GM21526 (cell line): ENCODE measurements around the gene HOXC12.

ENCODE experiments used
- ATAC-seq: cut with Tn5 transposase; IDR thresholded peaks from one replicate; pipeline ENCODE4 v1.9.1; 2021; ENCODE audit warnings: moderate library complexity; ENCODE audit not compliant: unreplicated experiment, low FRiP score

HOXC12 gene, protein sequence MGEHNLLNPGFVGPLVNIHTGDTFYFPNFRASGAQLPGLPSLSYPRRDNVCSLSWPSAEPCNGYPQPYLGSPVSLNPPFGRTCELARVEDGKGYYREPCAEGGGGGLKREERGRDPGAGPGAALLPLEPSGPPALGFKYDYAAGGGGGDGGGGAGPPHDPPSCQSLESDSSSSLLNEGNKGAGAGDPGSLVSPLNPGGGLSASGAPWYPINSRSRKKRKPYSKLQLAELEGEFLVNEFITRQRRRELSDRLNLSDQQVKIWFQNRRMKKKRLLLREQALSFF

DNA sequence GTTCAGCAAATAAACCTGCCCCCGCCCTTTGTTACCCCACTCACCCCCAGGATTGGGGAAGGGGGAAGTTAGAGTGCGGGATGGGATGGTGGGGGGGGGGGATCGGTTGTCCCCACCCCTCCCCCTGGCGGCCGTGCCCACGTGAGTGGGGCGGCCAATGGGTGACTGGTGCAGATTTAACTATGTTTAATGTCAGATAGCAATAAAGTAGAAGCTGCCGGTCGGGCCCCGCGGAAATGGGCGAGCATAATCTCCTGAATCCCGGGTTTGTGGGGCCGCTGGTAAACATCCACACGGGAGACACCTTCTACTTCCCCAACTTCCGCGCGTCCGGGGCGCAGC, at the start of gene HOXC12:
Gene HOXC12, plus strand, starts transcription at position 210 of the 342 bp plus-strand sequence. Its CDS starts 27 bp downstream, at position 237.
- no peak for ATAC-seq

DNA sequence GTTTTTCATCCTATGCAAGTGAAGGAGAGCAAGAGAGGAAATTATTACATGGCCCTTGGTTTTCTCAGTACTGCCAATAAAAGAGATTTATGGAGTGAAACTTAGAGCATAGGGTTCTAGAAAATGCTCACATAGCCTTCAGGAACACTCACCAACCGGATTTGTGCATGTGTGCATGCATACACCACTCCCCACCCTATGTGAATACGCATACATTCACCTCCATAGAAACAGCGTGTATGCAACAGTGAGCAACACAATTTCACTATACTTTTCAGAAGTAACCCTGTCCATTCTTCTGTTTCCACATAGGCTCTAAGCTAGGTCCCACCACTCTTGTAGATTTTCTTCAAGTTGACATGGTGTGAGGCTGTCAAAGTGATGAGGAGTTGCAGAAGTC, 47.6 kb upstream of the HOXC12 start:
- no peak for ATAC-seq

DNA sequence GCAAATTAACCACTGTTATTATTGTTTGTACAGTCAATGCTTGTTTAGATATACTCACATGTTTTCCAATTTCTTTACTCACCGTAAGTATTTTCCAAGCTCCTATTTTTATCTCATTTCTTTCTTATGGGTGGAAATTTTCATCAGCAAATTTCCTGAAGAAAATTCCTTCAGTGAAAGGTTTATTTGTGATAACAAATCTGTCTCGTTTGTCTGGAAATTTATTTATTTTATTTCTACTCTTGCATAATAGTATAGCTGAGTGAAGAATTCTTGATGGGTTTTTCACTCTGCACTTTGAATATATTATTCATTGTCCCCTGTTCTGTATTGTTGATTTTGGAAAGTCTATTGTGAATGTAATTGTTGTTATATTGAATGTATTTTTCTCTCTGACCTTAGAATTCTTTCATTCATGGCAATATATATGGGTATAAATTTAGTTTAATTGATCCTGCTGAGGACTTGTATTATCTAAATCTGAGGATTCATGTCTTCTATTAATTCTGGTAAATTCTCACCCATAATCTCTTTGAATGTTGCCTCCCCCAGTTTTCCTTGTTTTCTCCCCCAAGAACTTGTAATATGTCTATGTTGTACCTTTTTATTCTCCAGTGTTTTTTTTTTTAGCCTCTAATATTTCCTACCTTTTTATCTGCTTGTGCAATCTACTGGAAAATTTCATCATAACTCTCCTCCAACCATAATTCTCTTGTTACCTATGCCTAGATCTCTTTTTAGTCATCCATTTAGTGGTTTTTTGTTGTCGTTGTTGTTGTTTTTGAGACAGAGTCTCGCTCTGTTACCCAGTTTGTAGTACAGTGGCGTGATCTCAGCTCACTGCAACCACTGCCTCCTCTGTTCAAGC, 37.7 kb upstream of the HOXC12 start:
- no peak for ATAC-seq

DNA sequence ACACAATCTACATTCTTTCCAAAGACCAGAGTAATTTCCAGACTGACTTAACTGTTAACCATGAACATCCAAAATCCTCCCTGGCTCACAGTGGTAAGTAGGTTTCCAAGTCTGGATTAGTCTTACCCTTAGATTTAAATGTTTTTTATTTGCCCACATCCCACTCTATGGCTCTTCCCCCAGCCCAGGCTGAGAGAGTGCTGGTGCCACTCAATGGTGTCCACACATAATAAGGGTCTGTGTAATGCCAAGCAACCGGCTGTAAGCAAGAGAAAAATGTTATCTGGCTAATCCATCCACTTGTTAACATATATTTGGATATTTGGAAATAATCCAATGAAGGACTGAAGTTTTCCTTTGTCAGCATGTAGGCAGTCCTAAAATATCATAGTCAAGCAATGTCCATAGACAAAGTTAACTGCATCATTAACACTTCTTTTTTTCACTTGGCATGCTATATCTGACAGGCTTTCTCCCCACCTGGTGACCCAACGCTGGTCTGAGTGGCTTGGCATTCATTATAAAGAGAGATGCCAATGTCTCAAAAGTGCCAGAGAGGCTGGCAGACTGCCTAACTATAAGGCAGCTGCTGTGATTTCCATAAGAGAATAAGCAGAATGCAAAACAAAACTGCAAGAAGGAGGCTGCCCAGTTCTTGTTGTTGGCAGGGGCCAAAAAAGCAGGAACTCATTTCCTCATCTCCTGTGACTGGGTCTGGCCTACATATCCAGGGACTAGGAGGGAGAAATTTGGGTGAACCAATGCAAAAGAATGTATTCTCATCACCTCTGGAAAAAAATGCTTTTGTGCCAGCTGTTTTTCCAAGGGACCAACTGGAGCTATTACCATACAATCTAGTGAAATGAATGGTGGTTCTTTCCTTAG, 29.9 kb upstream of the HOXC12 start:
- no peak for ATAC-seq

DNA sequence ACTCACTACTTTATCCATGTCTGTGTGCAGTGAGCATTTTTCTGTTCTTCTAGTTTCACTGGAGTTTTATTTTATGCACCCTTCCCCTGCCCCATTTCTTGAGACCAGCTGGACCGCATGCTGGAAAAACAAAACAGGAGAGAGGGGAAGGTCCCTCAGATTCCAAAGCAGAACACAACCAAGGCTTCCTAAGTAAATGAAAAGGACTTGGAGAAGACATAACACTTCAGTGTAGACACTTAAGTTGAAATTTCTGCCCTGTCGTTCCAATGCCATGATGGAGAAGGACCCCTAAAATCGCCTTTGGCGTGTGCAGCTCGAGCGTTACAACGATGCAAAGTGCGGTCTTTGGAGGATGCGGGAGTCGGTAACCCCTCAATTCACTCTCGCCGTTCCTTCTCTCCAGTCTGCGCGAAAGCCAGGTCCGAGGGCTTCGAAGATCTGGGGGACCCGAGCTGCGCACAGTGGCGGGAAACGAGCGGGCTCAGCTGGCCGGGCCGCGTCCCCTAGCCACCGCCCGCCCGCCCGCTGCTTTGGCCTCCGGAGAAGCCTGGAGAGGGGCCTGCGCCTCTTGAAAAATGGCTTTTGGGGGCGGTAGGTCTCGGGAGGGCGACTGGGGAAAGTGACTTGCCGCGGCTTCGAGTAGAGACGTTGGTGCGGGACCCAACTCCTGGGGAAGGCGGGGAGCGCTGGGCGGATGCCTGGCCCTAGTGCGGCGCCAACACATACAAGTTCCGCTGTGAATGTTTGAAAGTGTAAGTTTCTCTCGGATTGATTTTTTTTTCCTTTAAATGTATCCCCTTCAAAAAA, 27.3 kb upstream of the HOXC12 start:
- no peak for ATAC-seq

DNA sequence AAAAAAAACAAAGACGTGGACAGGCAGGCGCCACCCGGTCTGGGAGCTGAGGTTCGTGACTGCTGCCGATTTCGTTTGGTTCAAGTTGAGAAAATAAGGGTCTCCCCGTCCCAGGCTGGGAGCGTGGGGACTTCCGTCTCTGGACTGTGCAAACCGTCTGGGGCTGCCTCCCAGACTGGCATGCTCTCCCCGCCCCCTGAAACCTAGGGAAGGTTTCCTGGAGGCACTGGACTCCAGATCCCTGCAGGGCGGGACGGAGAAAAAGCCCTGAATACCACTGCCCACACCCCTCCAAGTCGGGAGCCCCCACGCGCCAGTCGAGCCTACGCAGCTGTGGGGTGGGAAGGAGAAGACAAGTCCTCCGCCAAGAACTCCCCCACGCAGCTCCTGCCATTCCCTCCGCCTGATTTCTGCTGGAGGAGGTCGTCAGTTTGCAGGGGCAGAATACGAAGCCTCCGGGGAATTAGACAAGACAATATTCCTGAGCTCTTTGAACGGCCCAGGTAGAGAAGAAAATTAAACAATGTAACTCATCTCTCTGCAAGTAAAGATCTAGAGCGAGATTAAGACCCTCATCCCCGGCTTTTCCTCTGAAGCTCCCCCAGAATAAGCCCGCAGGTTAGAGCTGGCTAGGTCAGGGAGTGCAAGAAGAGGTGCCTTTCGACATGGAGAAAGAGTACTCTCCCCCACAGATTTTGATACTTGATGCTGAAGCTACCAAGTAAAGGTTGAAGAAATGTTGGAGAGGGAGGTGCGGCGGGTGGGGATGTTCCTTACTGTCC, 26.5 kb upstream of the HOXC12 start:
- ATAC-seq = no peak

DNA sequence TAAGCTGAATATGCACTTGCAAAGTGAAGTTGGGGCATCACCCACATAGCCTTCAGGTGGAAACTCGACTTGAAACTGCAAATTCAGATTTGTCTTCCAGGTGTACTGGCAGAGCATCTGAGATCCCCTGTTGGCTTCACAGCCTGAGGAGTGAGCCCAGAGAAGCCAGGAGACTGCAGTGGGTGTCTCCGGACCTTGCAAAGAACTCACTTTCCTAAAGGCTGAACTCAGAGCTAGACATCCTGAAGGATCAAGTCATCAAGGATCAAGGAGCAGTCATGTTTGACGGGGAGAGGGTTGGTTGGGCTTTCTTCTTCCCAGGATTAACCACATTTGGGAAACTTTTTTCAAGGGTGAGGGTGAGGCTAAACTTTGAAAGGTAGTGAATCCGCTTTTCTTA, 25.2 kb upstream of the HOXC12 start:
- no peak for ATAC-seq

DNA sequence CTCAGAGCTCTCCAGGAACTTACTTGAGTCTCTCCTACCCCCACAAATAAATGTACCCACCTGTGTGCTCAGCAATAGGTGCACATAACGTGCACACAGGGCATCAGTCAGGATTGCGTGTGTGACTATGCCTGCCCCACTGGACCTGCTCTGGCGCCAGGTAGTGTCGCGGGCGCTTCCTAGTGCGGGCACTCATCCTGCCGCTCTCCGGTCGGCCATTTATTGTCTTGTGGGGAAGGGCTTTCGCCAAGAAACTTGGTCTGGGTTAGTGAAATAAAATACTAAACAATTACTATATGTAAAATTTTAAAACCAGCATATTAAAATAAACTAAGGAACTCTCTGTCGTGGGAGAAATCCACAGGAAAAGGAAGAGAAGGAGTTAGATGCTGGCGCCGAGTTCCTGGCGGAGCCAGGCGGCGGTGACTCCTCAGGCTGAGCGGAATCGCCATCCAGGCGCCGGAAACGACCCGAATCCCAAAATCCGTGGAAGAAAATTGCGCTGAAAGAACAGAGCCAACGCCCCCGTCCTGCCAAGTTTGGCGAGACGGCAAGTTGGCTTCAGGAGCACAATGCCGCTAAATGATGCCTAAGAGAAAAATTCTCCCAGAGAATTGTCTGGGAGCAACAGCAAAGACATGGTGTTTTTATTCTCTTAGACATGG, 24.0 kb upstream of the HOXC12 start:
- ATAC-seq = no peak

DNA sequence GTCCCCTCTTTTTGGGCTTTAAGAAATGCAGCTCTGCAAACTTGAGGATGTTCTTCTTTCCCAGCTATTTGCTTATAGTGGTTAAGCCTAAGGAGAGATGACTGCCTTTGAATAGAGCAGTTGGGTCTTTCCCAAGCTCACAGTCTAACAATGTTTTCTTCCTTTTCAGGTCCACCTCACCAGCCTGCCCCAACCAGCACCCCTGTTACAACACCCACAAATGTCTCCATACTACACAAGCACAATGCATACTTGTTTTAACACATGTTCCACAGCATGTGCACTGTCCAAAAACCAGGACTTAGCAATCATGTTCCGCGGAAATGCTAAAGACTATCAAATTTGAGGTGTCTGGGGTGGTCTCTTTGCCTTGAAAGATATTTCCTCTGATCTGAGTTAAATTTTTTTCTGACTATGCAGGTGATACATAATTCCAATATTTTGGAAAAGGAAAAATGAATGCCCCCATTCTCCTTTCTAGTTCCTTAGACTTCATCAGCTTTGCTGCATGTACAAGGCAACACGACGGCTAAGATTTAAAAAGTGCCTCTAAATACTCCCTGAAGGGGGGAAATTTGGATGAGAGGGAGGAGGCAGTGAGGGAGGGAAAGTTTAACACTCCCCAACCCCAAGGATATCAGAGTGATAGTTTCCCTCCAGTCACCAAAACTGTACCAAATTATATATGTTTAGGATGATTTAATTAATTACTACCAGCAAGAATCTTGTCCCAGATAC, 22.7 kb upstream of the HOXC12 start:
- ATAC-seq = no peak

DNA sequence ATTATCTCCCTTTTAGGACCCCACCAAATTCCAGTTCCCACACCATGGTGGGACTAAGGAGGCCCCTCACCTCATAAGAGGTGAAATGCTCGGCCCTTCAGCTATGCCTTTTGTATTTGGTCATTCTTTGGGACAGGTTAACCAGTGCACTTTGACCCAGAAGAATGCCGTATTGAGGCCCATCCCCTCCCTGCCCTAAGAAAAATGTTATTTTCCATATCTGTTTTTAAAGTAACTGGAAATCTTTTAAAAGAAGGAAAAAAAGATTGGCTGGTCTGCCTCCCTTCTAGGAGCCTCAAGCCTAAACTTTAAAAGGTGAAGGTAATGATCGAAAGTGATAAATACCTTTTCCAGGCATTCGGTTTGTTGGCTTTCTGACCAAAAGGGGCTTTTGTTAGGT, 21.8 kb upstream of the HOXC12 start:
- no peak for ATAC-seq

DNA sequence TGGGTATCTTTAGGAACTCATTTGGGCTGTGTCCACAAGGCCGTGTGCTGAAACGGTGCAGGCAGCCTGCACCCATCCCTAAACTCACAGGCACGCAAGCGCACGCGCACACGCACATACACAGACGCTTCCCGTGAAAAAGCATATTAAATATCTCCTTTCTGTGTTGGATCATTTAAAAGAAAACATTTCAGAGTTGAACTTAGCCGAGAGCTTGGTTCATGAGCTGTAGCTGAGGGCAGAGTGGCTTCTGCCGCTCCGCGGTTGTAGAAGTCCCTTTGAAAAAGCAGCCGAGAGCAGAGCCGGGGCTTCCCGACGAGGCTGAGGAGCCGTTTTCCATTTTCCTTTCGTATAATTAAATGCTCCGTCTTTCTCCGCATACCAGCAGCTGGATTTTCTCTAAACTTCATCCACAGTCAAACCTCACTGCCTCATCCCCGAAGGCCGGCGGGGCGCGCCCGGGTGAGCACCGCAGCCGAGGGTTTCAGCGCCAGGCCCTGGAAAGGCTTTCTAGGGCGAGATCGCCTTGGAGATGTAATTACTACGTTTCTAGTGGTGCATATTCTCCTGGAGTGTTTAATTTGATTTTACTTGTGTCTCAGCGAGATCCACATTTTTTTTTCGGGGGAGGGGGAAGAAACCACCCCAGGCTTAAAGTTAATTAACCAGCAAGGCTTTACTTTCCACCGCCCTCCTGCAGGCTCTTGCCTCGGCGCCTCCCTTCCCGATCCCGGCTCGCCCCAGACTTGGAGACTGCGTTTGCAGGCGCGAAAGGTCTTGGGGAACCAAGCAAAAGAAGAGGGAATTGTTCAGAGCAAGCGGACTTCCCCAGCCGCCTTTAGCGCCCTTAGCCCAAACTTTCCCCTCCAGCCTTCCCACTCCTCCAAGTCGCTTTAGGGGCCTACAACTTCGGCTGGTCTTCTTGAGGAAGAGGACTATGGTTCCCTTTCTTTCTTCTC, 19.0 kb upstream of the HOXC12 start:
- ATAC-seq = no peak

DNA sequence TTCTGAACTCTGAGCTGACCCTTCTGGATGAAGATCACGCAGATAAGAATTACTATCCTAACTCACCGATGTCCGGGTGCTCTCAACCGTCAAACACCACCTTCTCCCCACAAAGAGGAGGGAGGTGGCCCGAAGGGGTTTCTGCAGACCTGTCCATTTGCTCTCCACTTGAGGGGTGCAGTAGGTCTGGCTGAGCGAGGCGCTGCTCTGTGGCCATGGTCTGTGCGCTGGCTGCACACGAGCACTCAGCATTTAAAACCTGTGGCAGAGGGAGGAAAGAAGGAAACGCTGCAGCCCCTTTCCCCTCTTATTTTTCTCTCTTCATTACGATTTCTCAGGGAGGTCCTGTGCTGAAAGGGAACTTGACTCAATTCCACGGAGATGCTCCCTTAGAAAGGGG, 17.6 kb upstream of the HOXC12 start:
- ATAC-seq = no peak

DNA sequence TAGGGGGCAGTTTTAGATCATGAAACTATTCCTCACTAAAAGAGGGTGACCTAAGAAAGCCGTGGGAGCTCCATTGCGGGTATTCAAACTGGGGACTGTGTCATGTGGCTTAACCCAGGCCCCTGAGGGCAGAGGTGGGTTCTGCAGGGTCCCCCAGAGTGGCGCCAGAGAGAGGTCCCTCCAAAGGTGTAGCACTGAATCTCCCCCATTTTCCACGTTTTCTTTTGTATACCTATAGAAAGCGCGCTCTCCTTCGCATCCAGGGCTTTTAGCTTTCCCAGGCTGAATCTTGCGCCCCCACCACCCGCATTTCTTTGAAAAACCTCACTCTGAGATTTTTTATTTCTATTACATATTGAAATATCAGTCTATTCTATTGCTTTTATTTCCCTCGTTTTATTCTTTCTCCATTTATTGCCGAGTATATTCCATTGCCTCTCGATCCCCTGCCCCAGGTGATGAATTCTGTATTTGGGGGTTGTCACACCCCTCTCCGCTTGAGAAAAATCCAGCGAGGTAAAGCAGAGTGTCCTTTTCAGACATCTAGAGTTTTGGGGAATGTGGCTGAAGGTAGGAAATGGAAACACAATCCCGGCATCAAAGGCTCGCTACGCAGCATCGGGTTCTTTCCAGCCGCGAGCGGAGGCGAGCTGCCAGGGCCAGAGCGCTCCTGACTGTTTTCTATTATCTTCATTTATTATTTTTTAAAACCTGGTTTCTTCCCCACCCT, 16.9 kb upstream of the HOXC12 start:
- no peak for ATAC-seq

DNA sequence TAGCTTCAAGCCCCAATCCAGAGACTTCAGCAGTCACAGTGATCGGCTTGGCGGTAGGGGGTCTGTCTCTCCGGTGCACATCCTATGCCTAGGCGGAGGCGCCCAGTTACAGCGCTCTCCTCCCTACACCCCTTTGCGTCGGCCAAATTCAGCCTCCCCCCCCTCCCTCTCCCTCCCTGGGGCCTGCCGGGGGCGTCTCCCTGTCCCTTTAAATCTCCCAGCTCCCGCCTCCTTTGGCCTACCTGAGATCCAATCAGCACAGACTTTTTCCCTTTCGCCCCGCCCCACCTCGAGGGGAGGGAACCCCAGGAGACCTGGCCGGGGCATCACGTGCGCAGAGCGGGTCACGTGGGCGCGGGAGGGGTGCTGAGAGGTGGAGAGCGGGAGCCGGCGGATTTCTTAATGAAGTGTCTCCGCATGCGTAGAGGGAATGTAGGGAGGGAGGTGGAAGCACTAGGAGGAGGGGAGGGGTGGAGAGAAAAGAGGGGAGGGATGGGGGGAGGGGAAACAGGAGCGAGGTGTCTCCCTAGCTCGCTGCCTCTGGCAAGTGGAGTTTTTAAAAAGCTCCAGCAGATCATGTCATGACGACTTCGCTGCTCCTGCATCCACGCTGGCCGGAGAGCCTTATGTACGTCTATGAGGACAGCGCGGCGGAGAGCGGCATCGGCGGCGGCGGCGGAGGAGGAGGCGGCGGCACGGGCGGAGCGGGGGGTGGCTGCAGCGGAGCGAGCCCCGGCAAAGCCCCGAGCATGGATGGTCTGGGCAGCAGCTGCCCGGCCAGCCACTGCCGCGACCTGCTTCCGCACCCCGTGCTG, 16.2 kb upstream of the HOXC12 start, which contains the start of gene HOXC13:
Gene HOXC13, plus strand, starts transcription at position 506 of the 815 bp plus-strand sequence. Its CDS starts 76 bp downstream, at position 582.
- no peak for ATAC-seq
